Skin of body (tissue), 2 donors: Measurements from ENCODE around the gene PTPDC1. TPM values are rescaled to one million over a fixed set of nuclear protein-coding genes. Genes with fewer than 3 reads are reported as not detected.
"Not testable (repeated sequence)": the region's sequence is repeated elsewhere in the genome, so short reads cannot be mapped to it uniquely, and the experiment has no call there.

Experiments used
- DNase-seq: peaks from one replicate; lab custom pipeline; 2025; lab: John Stamatoyannopoulos, UW
- total RNA-seq: library from RNA; depleted of rRNA; stranded (reverse); fragments of >200 nt; gene quantifications from one replicate; pipeline ENCODE4 v1.2.3, GENCODE V29; 2014

PTPDC1 gene
- total RNA-seq, 1 donor from 2014 or later: 14.7 TPM

DNA sequence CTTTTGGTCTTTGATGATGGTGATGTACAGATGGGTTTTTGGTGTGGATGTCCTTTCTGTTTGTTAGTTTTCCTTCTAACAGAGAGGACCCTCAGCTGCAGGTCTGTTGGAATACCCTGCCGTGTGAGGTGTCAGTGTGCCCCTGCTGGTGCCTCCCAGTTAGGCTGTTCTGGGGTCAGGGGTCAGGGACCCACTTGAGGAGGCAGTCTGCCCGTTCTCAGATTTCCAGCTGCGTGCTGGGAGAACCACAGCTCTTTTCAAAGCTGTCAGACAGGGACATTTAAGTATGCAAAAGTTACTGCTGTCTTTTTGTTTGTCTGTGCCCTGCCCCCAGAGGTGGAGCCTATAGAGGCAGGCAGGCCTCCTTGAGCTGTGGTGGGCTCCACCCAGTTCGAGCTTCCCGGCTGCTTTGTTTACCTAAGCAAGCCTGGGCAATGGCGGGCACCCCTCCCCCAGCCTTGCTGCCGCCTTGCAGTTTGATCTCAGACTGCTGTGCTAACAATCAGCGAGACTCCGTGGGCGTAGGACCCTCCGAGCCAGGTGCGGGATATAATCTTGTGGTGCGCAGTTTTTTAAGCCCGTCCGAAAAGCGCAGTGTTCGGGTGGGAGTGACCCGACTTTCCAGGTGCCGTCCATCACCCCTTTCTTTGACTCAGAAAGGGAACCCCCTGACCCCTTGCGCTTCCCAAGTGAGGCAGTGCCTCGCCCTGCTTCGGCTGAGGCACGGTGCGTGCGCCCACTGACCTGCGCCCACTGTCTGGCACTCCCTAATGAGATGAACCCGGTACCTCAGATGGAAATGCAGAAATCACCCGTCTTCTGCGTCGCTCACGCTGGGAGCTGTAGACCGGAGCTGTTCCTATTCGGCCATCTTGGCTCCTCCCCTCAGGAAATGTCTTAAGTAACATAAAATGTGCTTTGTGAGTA lies 10.2 kb downstream of the PTPDC1 start:
- not testable (repeated sequence) for DNase-seq

DNA sequence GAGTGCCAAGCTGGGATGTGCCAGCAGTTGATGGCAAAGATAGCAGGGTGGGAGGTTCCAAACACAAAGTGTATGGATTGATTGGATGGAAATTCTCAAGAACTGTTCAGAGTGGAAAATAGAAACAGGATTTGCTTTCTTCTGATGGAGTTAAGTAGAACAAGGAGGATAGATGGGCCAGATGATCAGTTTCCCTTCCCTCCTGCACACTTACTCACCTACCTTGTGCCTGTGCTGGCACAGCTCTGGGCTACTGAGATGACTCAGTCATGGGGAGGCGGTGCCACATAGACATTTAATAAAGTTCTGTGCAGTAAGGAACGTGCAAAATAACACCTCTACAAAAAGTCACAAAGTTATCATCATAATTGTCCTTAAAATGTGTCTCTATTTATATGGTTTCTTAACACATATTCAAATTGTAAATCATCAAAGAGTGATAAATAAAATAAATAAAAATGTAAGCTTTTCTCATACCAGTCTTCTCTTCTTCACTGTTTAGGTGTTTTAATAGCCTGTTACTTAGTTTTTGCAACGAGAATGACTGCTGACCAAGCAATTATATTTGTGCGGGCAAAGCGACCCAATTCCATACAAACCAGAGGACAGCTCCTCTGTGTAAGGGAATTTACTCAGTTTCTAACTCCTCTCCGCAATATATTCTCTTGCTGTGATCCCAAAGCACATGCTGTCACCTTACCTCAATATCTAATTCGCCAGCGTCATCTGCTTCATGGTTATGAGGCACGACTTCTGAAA lies 12.7 kb downstream of the PTPDC1 start:
- DNase-seq: no peak

GRCh38 chr9:94097788-94098414 lies 13.6 kb downstream of the PTPDC1 start:
- DNase-seq: no peak

GRCh38 chr9:94100152-94100879 lies 16.1 kb downstream of the PTPDC1 start:
- DNase-seq: no peak

- no peak for DNase-seq
Observed at GRCh38 chr9:94101162-94101853, 17.0 kb downstream of the PTPDC1 start.

DNA sequence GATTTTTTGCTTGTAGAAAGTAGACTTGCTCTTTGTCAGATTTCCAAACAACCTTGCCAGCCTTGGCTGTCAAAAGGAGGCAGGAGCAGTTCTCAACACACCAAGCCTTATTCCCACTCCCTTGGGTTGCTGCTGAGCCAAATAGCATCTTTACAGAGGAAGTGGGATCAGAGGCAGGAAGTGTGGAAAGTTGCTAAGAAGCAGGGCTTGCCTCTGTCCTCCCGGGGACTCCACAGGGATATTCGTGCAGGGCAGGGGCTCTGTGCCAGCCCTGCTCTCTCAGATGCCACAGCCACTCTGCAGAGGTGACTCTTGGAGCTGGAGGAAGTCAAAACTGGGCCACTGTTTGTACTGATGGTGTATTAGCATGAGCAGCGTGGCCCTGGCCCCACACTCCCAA lies 24.3 kb downstream of the PTPDC1 start:
- no peak for DNase-seq

- no peak for DNase-seq
Observed at GRCh38 chr9:94110821-94111252, 26.6 kb downstream of the PTPDC1 start.

GRCh38 chr9:94111446-94111845 lies 27.2 kb downstream of the PTPDC1 start:
- no peak for DNase-seq

DNA sequence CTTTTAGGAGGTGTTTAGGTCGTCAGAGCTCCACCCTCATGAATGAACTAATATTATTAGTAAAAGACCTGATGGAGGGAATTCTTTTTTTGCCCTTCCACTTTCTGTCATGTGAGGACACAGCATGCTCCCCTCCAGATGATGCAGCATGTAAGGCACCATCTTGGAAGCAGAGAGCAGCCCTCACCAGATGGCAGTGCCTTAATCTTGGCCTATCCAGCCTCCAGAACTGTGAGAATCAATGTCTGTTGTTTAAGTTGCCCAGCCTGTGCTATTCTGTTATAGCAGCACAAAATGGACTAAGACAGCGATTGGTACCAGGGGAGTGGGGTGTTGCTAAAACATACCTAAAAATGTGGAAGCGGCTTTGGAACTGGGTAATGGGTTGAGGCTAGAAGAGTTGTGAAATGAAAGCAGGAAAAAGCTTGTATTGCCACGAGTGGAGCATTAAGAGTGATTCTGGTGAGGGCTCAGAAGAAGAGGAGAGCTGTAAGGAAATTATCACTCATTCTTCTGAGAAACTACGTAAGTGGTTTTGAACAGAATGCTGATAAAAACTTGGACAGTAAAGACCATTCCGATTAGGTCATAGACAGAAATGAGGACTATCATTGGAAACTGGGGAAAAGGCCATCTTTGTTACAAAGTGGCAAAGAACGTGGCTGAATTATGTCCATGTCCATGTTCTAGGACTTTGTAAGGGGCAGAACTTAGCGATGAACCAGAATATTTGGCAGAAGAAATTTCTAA lies 28.6 kb downstream of the PTPDC1 start:
- no peak for DNase-seq

GRCh38 chr9:94120088-94120487 lies 35.8 kb downstream of the PTPDC1 start:
- not testable (repeated sequence) for DNase-seq

GRCh38 chr9:94120854-94121376 lies 36.7 kb downstream of the PTPDC1 start:
- DNase-seq: no peak

- DNase-seq: no peak
Observed at GRCh38 chr9:94126844-94127243, 42.6 kb downstream of the PTPDC1 start.

GRCh38 chr9:94127806-94128205 lies 43.5 kb downstream of the PTPDC1 start:
- DNase-seq: no peak

- no peak for DNase-seq
Observed at GRCh38 chr9:94128580-94128979, 44.3 kb downstream of the PTPDC1 start.

- no peak for DNase-seq
Observed at GRCh38 chr9:94134629-94135028, 50.4 kb downstream of the PTPDC1 start.

DNA sequence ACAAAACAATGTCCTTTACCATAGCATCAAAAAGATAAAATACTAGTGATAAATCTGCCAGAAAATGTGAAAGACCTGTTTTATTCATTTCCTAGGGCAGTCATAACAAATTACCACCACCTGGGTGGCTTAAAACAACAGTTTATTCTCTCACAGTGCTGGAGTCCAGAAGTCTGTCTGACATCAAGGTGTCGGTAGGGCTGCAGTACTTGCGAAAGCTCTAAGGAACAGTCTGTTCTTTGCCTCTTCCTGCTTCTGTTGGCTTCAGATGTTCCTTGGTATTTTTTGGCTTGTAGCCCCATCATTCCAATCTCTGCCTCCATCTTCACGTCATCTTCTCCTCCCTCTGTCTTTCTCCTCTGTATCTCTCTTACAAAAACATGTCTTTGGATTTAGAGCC lies 51.0 kb downstream of the PTPDC1 start:
- DNase-seq: no peak

DNA sequence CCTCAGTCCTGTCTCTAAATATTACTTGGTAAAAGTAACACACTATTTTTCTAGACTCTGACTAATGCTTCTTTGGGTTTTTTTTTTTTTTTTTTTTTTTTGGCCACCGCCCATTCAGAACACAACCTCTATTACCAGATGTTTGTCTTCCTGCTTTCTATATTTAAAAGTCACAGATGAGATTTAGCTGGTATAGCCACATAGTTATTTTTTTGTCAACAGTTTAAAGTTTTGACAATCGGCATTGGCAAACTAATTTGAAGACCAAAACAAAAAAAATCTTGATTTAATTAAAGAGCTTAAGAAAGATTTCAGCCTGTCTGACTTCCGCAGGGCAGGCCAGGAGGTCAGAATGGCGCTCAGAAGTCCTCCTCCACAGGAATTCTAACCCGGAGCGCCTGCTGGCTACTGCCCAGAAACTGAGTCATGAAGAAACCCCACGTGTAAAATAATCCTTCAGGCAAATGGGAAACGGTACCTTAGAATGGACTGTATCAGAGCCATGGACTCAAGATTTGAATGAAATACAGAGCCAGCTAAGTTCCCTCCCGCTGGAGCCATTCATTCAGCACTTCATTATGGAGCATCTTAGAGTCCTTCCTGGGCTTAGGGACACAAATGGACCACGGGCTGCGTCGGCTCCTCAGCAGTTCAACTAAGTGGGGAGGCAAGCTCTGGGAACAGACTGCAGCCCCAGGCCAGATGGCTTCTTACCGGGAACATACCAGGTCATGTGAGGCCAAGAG lies 55.6 kb downstream of the PTPDC1 start:
- DNase-seq: peak; percentile 67

GRCh38 chr9:94140418-94140780 lies 56.1 kb downstream of the PTPDC1 start:
- DNase-seq: no peak
